ELR (cell line): ENCODE data around the gene SAMD1.

Source experiments
- DNase-seq: peaks from one replicate; pipeline ENCODE4 v3.0.0-alpha.2; 2015; ENCODE audit warnings: low read depth

The SAMD1 gene

GRCh38 chr19:14090509-14091080 is at the start of gene SAMD1:
TSS of gene SAMD1 (minus strand) at chr19:14090751.
- peak; percentile 88 for DNase-seq

GRCh38 chr19:14139944-14140343 is 49.4 kb upstream of the SAMD1 start:
- DNase-seq: peak; percentile 28

GRCh38 chr19:14138576-14139265 is 48.2 kb upstream of the SAMD1 start:
- DNase-seq: peak; percentile 75

DNA sequence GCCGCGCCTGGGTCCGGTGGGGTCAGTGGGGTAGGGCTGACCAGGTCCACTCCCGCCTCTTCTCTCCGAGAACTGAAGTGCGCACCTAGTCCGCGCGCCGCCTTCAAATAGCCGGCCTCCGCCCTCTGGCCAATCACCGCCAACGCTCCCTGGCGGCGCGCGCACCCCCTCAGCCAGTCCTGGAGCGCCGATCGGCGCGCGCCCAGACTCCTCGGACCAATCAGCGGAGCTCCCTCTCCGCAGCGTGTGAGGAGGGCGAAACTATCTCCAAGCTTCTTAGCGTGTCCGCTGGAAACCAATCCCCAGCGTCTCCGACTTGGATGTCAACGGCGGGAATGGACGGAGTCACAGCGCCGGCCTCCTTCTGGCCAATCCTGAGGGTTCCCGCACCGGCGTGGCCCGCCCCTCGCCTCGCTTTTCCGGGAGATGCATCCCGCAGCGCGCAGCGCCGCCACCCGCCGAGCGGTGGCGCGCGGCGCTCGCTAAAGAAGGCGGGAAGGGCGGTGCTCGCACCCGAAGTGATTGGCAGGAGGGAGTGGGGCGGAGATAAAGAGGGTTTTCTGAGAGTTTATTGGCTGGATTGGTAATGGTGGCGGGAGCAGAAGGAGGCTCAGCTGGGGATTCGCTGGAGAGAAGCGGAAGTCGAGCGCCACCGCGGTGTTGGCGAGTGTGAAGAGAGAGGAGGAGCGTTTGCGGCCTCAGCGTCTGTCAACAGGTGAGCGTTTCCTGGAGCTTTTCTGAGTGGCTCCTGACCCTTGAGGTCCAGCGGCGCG is 46.1 kb upstream of the SAMD1 start, which contains the start of gene ASF1B:
Gene ASF1B (minus strand): TSS at position 81 of the 773 bp plus-strand sequence. CDS start 133 bp downstream, outside the sequence.
- DNase-seq: peak; percentile 100

DNA sequence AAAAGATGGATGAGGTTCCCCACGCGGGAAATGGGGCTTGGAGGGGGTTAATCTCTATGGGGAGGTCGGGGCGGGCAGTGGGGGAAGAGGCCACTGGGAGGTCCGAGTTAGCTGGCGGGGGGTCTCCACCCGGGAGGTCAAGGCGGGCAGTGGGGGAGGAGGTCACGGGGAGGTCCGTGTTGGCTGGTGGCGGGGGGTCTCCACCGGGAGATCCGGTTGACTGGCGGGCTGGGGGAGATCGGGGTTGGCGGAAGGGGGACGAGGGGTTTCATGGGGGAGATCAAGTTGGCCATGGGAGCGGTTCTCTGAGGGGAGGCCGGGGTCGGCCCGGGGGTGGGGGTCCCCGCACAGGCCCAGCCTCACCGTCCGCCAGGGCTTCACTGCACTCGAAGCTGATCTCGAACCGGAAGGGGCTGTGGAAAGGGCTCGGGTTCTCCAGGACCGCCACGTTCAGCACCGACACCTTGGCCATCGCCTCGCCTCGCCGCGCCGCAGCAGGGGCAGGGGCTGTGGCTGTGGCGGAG is 45.5 kb upstream of the SAMD1 start:
- DNase-seq: no peak

- no peak for DNase-seq
These were observed 44.8 kb upstream of the SAMD1 start for GRCh38 chr19:14135355-14135754.

GRCh38 chr19:14127929-14128509 is 37.5 kb upstream of the SAMD1 start:
- no peak for DNase-seq

DNA sequence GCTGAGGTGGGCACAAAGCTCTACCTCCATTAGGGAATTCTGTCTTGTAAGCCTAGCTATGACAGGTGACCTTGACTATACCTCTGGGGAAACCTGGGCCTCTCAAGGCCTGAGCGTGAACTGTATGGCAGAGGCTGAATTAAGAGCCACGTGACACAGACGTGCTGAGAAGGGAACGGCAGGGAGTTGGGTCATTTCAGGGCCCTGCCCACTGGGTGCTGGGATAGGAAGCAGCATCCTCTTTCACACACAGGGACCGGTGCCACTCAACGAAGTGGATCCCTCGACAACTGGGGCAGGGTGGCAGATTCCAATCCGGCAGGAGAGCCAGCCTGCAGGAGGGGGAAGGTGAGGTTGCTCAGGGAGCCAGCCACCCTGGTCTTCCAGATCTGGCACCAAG is 36.6 kb upstream of the SAMD1 start:
- DNase-seq: no peak

- DNase-seq: no peak
These were observed 32.4 kb upstream of the SAMD1 start for GRCh38 chr19:14122924-14123323.

GRCh38 chr19:14120497-14120780 is 29.9 kb upstream of the SAMD1 start:
- no peak for DNase-seq

- DNase-seq: no peak
These were observed 29.3 kb upstream of the SAMD1 start for GRCh38 chr19:14119644-14120496.

GRCh38 chr19:14119146-14119545 is 28.6 kb upstream of the SAMD1 start:
- no peak for DNase-seq

DNA sequence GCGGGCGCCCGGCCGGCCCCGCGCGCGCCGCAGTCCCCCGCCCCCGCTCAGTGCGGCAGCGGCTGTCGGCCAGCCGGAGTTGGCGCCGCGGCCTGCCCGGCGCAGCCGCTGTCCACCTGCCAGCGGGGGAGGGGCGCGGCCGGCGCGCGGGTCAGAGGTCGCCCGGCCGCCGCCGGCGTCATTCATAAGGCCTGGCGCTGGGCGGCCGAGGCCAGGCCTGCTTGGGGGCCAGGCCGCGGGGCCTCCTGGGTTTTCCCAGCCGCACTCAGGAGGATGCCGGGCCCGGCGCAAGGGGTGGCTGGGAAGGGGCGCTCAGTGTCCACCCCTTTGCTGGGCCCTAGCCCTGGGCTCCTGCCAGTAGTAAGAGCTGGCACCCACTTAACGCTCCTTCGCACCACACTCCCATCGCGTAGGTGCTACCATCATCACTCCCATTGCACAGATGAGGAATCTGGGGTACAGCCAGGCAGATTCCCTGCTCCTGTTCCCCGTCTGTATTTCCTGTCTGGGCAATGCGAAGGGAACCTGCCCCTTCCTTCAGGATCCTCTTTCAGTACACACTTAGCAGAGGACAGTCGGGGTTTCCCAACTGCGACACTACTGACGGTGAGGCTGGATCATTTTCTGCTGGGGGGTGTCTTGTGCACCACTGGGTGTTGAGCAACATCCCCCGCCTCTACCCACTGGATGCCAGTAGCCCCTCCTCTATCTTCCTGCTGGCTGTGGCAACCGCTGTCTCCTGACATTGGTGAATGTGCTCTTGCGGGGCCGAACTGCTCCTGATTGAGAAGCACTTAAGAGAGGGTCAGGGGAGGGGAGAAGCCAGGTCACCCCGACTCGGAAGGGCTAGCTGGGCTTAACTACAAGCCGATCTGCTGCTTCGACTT is 27.9 kb upstream of the SAMD1 start:
- DNase-seq: peak; percentile 49

DNA sequence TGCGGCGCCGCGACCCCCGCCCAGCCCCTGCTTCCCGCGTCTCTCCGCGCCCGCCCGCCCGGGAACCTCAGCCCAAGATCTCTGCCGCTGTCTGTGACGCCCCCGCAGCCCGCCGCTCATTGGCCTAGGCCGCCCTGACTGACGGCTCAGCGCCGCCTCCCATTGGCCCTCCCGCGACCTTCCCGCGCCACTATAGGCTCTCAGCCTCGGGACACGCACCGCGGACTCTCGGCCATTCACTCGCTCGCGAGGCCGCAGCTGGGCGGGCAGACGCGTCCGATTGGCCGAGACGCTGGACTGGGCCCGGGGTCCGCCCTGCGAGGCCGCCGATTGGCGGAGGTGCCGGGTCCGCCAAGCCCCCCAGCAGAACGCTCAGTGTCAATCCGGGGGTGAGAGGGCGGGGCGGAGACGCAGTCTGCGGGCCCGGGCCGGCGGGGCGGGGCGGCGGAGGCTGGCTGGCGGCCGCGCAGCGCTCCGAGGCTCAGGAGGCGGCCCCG is 27.2 kb upstream of the SAMD1 start, which contains the start of gene PRKACA:
Gene PRKACA (minus strand): TSS at position 95 of the 497 bp plus-strand sequence. CDS start 215 bp downstream, outside the sequence.
- DNase-seq: peak; percentile 99

DNA sequence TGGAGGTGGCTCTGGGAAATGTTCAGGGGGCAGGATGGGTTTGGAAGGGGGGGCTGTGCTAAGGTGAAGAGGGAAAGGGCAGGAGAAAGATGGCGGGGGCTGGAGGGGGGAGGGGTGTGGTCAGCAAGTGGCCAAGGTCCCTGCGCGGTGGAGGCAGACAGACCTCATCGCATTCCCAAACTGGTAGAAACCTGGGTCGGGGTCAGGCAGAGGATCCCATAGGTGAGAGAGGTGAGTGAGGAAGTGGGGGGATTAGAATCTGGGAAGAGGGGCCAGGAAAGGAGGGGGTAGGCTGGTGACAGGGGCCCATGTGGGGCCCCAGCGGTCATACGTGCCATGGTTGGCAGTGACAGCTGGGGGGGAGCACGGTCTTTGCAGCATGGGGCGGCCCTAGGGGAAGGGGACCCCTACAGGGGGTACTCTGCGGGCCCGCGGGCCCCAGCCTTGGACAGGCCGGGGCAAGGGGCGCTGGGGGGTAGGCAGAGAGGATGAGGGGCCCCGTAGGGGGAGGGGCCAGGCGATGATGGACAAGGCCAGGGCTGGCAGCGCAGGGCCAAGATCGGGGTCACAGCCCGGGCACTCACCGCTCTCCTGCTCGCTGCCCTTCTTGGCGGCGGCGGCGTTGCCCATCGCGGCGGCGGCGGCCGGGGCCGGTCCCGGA is 26.5 kb upstream of the SAMD1 start:
- no peak for DNase-seq

- DNase-seq: no peak
These were observed 26.0 kb upstream of the SAMD1 start for GRCh38 chr19:14116525-14116917.

GRCh38 chr19:14115756-14116155 is 25.2 kb upstream of the SAMD1 start:
- no peak for DNase-seq

GRCh38 chr19:14114854-14115253 is 24.3 kb upstream of the SAMD1 start:
- peak; percentile 39 for DNase-seq

- no peak for DNase-seq
These were observed 23.9 kb upstream of the SAMD1 start for GRCh38 chr19:14114439-14114838.
